ENCODE data around the gene WNT8A.
A peak's percentile ranks its signal among the peaks of the same experiment; 100 is the strongest.
"Not testable (repeated sequence)": the region's sequence is repeated elsewhere in the genome, so short reads cannot be mapped to it uniquely, and the experiment has no call there.

The WNT8A gene, protein sequence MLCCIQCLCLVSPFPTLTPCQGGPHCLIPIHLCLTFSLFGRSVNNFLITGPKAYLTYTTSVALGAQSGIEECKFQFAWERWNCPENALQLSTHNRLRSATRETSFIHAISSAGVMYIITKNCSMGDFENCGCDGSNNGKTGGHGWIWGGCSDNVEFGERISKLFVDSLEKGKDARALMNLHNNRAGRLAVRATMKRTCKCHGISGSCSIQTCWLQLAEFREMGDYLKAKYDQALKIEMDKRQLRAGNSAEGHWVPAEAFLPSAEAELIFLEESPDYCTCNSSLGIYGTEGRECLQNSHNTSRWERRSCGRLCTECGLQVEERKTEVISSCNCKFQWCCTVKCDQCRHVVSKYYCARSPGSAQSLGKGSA

GRCh38 chr5:138083702-138084101 lies at the start of gene WNT8A:
Gene WNT8A (plus strand): TSS chr5:138084033. CDS start chr5:138084128, 95 bp downstream.
- DNase-seq = no peak

DNA sequence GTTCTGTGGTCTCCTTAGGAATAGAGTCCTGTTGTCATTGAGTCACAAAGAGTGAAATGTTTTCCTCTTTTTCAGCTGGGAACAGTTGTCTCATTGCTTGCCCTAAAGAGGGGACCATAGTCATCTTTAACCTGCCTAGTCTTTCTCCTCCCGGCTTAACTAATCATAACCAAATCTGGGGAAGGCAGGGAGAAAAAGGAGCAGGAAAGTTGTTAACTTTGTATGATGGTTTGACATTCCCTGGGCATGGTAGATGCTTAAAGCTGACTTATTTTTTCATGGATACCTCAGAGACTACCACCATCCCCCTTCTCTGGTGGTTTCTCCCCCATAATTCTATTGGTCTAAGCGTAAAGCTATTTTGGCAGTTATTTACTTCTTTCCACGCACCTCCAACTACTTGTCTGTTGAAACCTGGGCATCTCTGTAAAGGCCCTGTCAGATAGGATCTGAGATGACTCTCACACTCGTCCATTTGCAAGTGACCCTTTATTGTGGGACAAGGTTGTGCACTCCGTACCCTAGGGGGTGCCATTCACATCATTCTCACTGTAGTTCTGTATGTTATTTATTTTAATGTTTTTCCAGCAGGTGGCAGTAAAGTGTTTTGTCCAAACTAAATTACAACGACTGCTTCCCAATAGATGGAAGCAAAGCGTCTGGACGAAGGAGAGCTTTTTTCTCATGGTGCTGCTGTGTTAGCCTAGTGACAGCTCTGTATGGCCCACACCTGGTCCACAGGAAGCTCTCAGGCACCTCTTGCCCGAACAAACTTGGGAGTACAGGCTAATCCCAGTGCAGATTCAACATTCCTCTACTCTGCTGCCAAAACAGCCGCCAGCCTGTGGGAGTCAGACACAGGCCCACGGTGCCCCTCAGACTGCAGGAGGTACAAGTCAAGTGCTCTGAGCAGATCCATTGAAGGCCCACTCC lies 48.0 kb upstream of the WNT8A start:
- DNase-seq = peak; percentile 92

DNA sequence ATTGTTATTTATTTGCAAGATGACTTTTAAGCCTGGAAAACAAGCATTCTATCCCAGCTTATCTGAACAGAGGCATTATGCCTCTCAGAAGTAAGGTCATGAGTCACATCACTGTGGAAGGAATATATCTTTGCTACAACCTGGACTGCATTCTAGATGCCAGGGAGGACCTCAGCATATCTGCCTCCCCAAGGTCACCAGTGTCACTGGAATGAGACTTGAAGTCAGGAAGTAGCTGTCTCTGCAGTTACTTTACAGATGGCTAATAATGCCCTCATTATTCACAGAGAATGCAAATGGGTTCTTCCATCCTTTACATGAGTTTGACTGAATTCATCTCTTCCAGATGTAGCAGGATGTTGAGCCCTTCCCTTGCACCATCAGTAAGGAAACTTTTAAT lies 46.6 kb upstream of the WNT8A start:
- no peak for DNase-seq

GRCh38 chr5:138037907-138038633 lies 45.8 kb upstream of the WNT8A start:
- no peak for DNase-seq

DNA sequence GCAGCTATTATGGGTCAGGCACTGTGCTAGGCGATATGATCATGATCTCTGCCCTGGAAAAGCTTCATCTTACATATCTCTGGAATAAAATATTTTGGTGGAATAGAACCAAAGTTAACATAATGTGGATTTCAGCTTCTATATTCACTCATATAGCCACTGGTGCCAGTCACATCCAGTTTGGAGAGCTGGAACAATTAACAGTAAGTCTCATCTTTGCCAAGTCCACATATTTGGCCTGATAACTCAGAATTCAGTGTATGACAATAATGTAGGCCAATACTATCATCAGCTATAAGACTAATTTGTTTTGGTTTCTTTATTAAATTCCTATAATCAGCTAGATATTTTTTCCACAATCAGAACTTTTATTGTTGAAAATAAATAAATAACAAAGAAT lies 45.0 kb upstream of the WNT8A start:
- DNase-seq = no peak

DNA sequence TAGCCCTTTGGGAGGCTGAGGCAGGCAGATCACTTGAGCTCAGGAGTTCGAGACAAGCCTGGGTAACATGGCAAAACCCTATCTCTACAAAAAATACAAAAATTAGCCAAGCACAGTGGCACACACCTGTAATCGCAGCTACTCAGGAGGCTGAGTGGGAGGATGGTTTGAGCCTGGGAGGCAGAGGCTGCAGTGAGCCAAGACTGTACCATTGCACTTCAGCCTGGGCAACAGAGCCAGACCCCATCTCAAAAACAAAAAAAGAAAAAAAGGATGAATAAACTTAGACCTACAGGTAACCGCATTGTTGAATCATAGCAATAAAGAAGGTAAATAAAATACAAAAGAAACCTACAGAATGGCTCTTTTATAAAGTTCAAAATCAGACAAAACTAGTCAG lies 38.5 kb upstream of the WNT8A start:
- not testable (repeated sequence) for DNase-seq

GRCh38 chr5:138051441-138052296 lies 32.2 kb upstream of the WNT8A start:
- DNase-seq = no peak

DNA sequence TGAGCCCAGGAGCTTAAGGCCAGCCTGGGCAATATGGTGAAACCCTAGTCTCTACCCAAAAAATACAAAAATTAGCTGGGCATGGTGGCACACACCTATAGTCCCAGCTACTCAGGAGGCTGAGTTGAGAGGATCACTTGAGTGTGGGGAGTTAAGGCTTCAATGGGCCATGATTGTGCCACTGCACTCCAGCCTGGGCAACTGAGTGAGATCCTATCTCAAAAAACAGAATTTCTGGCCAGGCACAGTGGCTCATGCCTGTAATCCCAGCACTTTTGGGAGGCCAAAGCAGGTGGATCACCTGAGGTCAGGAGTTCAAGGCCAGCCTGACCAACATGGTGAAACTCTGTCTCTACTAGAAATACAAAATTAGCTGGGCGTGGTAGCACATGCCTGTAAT lies 31.1 kb upstream of the WNT8A start:
- DNase-seq = not testable (repeated sequence)

DNA sequence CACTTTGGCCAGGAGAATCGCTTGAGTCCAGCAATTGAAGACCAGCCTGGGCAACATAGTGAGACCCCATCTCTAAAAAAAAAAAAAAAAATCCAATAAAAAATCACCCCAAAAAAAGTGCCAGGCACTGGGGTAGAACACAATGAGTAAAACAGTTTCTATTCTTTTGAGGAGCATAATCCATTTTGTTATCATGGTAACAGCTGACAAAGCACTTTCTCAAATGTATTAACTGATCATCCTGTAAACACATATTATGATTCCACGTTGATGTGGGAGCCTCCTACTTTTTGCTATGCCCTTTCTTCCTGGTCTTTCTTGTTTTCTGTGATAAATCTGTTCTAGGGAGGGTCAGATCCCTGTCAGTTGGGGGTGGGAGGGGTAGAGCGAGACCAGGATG lies 30.3 kb upstream of the WNT8A start:
- DNase-seq = no peak

DNA sequence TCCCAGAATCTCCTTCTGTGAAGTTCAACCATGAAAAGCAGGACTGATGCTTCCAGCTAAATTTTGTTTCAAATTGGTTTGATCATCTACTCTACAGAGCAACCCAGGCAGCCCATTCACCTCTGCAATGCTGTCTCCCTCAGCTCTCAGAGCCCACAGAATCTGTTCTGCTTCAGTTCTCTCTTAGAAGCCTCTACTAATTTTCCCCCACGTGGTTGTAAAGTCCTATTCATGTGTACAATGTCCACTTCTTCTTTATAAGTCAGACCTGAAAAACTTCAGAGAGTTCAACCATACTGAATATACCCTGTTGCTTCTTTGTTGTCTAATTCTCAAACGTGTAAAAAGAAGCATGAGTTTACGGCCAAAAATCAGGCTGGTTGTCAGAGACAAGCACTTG lies 29.6 kb upstream of the WNT8A start:
- no peak for DNase-seq

DNA sequence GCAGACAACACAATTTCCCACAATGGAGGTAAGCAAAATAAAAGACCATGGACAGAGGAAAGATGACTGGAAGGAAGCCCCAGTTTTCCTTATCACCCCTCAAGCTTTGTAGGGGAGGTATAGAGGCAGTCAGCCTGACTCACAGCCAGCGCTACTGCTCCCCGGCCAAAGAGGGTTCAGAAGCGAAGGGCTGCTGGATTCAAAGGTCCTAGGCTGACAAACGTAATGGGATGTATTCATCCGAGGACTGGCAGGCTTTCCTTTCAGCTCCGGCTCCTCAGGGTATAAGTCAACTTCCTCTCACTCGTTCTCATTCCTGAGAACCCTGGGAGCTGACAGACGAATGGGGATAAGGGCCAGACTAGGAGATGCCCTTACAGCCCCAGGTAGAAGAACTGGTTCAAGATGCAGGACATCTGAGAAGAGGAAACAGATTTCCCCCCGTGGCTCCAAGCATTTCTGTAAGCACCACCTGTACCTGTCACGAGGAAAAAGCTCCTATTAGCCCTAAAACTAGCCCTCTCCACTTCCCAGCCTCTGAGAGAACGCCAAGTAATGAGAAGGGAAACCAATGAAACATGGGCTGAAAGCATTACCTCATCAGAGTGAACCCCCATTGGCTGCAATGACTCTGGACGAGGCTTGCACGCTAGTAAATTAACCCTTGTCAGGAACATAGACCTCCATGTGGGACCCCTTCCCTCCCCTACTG lies 28.8 kb upstream of the WNT8A start:
- DNase-seq = no peak

- DNase-seq = no peak
These were observed 19.3 kb upstream of the WNT8A start for GRCh38 chr5:138064526-138064925.

DNA sequence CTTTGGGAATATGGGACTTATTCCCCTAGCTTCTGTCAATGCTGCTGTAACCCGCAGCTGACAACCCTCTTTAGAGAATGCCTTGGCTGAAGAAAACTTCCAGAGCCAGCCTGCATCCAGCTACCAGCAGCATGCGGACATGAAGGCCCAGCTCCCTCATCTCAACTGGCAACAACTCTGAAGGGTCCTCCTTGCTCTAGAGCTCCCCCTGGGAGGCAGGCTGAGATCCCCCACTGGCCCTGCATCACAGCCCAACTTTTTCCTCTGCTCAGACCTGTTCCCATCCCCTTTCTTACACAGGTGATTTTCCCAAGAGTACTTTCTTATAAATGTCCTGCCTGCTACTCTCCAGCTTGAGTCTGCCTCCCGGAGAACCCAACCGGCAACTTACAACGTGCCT lies 18.7 kb upstream of the WNT8A start:
- no peak for DNase-seq

DNA sequence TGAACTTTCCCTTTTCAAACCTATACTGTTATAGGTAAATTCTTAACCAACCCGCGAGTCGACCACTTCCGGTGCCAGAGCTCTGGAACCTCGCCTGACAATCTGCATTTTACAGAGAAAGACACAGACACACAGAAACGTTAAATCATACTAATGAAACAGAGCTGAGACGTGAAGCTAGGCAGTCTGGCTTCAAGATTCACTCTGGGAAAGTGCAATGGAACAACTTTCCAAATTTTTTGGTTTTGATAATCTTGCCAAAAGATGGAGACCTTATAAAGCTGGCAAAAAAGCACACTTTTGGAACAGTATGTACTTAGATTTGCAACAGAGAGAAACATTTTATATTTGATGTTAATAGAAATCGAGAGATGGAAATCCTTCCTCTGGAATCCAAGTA lies 15.9 kb upstream of the WNT8A start:
- DNase-seq = no peak

DNA sequence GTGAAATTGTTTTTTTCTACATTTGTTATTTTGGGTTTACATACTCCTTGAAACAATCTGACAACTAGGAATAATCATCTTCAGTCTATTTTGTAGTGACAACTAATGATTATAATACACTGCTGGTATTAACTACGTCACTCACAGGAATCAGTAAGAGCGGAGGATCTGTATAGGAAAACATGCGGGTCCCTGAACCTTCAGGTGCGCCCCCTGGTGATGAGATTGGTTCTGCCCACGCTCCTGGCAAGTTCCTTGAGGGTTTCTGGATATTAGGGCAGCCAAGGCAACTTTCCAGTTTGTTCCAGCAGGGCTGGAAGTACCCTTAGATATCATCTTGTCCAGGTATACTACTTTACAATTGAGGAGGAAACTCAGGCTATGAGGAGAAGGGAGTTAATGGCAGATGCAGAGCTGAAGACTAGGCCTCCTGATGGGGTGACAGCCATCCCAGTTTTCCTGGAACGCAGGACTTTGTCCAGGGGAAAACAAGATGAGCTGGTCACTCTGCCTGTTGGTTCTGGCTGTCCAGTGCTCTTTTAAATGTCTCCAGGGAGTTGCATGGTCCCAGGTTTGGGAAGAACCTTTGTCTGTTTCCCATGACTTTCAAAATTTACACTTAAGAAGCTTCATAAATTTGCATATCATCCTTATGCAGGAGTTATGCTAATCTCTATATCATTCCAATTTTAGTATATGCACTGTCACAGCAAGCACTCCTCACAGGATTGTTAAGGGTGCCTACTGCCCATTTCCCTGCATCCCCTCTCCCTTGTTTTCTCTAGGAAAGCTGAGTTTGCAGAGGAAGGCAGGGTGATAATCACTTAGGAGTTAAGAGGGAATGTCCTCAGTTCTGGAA lies 14.9 kb upstream of the WNT8A start:
- DNase-seq = peak; percentile 84

DNA sequence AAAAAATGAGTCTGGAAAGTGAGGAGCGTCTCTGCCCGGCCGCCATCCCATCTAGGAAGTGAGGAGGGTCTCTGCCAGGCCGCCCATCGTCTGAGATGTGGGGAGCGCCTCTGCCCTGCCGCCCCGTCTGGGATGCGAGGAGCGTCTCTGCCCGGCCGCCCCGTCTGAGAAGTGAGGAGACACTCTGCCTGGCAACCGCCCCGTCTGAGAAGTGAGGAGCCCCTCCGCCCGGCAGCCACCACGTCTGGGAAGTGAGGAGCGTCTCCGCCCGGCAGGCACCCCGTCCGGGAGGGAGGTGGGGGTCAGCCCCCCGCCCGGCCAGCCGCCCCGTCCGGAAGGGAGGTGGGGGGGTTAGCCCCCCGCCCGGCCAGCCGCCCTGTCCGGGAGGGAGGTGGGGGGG lies 13.8 kb upstream of the WNT8A start:
- DNase-seq = not testable (repeated sequence)

- DNase-seq = peak; percentile 69
These were observed 6.7 kb upstream of the WNT8A start for GRCh38 chr5:138077064-138077696.

- no peak for DNase-seq
These were observed 5.7 kb upstream of the WNT8A start for GRCh38 chr5:138078006-138078643.

DNA sequence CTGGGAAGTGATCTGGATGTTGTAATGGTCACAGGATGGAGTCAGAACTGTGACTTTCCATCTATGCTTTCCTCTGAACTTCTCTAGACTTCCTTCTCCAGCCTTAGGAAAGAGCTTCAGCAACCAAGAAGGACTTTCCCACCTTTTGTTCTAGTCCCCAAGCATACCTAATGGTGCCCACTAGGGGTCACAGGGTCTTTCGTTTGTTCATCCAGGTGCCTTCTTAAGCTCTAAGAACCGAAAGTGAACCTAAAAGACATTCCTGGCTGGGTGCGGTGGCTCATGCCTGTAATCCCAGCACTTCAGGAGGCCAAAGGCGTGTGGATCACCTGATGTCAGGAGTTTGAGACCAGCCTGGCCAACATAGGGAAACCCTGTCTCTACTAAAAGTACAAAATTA lies 1.8 kb upstream of the WNT8A start:
- DNase-seq = no peak

GRCh38 chr5:138091685-138092084 lies 7.9 kb downstream of the WNT8A start:
- no peak for DNase-seq
